Mucosa of rectum (tissue), 2 donors: ENCODE results near the gene NDUFB11.

ENCODE experiments used
- H3K27ac ChIP-seq, 2 donors: one replicate each; pipeline ENCODE4 v1.7.0; 2013; ENCODE audit warnings: inconsistent platforms in 2 of 2, low read depth in 2 of 2, low read length in 2 of 2
- H3K27me3 ChIP-seq, 2 donors: one replicate each; pipeline ENCODE4 v1.7.0; 2013; ENCODE audit warnings: low read length in 2 of 2; ENCODE audit not compliant: control insufficient read depth in 2 of 2, insufficient read depth in 2 of 2
- H3K36me3 ChIP-seq, 2 donors: one replicate each; pipeline ENCODE4 v1.7.0; 2013; ENCODE audit warnings: low read length in 2 of 2; ENCODE audit not compliant: control insufficient read depth in 2 of 2, insufficient read depth in 2 of 2
- H3K4me1 ChIP-seq, 2 donors: one replicate each; pipeline ENCODE4 v1.7.0; 2013; ENCODE audit warnings: low read length in 2 of 2, mild to moderate bottlenecking in 1 of 2; ENCODE audit not compliant: control insufficient read depth in 2 of 2, insufficient read depth in 2 of 2
- H3K4me3 ChIP-seq, 2 donors: one replicate each; pipeline ENCODE4 v1.7.0; 2013; ENCODE audit warnings: low read length in 2 of 2
- H3K9ac ChIP-seq, 2 donors: one replicate each; pipeline ENCODE4 v1.7.0; 2013; ENCODE audit warnings: low read length in 2 of 2, low read depth in 1 of 2, mild to moderate bottlenecking in 1 of 2
- H3K9me3 ChIP-seq, 2 donors: one replicate each; pipeline ENCODE4 v1.7.0; 2013; ENCODE audit warnings: low read length in 2 of 2; ENCODE audit not compliant: control insufficient read depth in 2 of 2
- donor health status: healthy.
- donor health status: Normal muscosa, but diverticular disease.

The NDUFB11 gene

GRCh38 chrX:47168495-47169073 is 24.1 kb upstream of the NDUFB11 start:
- no peak overlapping the region for H3K27ac ChIP-seq
- no peaks in the 10 kb centered on the region for H3K27me3 ChIP-seq
- no peak overlapping the region for H3K9ac ChIP-seq
- no peaks in the 10 kb centered on the region for H3K9me3 ChIP-seq
- H3K36me3 ChIP-seq = peaks cover 18 to 28% of the 10 kb centered on the region in 2 donors
- H3K4me1 ChIP-seq = no peaks in the 10 kb centered on the region
- no peak overlapping the region for H3K4me3 ChIP-seq

GRCh38 chrX:47166126-47166525 is 21.6 kb upstream of the NDUFB11 start:
- Histone ChIP-seq H3K9ac (no peak overlapping the region), H3K27me3 (no peaks in the 10 kb centered on the region), H3K4me1 (no peaks in the 10 kb centered on the region), H3K4me3 (no peak overlapping the region), H3K27ac (no peak overlapping the region), H3K36me3 (peaks cover 9 to 13% of the 10 kb centered on the region in 2 donors), H3K9me3 (no peaks in the 10 kb centered on the region)

- no peaks in the 10 kb centered on the region for H3K4me1 ChIP-seq
- H3K9me3 ChIP-seq = no peaks in the 10 kb centered on the region
- no peaks in the 10 kb centered on the region for H3K27me3 ChIP-seq
- H3K27ac ChIP-seq = no peak overlapping the region
- no peak overlapping the region for H3K9ac ChIP-seq
- peaks cover 1 to 2% of the 10 kb centered on the region in 2 donors for H3K36me3 ChIP-seq
- H3K4me3 ChIP-seq = no peak overlapping the region
These were observed 19.9 kb upstream of the NDUFB11 start for GRCh38 chrX:47164420-47164819.

GRCh38 chrX:47162927-47163583 is 18.6 kb upstream of the NDUFB11 start:
- Histone ChIP-seq H3K9me3 (no peaks in the 10 kb centered on the region), H3K4me3 (no peak overlapping the region), H3K36me3 (peaks cover 0 to 2% of the 10 kb centered on the region in 2 donors), H3K9ac (no peak overlapping the region), H3K4me1 (no peaks in the 10 kb centered on the region), H3K27me3 (no peaks in the 10 kb centered on the region), H3K27ac (no peak overlapping the region)

- Histone ChIP-seq H3K27ac (no peak overlapping the region), H3K27me3 (no peaks in the 10 kb centered on the region), H3K36me3 (peaks cover 11 to 16% of the 10 kb centered on the region in 2 donors), H3K4me3 (no peak overlapping the region), H3K4me1 (no peaks in the 10 kb centered on the region), H3K9ac (no peak overlapping the region), H3K9me3 (no peaks in the 10 kb centered on the region)
These were observed 16.3 kb upstream of the NDUFB11 start for GRCh38 chrX:47160781-47161180.

- no peaks in the 10 kb centered on the region for H3K9me3 ChIP-seq
- H3K4me3 ChIP-seq = no peak overlapping the region
- H3K36me3 ChIP-seq = peaks cover 13 to 16% of the 10 kb centered on the region in 2 donors
- no peaks in the 10 kb centered on the region for H3K27me3 ChIP-seq
- no peaks in the 10 kb centered on the region for H3K4me1 ChIP-seq
- no peak overlapping the region for H3K9ac ChIP-seq
- H3K27ac ChIP-seq = no peak overlapping the region
These were observed 14.3 kb upstream of the NDUFB11 start for GRCh38 chrX:47158781-47159180.

GRCh38 chrX:47158131-47158530 is 13.6 kb upstream of the NDUFB11 start:
- Histone ChIP-seq H3K9ac (no peak overlapping the region), H3K27me3 (no peaks in the 10 kb centered on the region), H3K9me3 (no peaks in the 10 kb centered on the region), H3K4me3 (no peak overlapping the region), H3K27ac (no peak overlapping the region), H3K4me1 (no peaks in the 10 kb centered on the region), H3K36me3 (peaks cover 15 to 16% of the 10 kb centered on the region in 2 donors)

- no peaks in the 10 kb centered on the region for H3K9me3 ChIP-seq
- H3K36me3 ChIP-seq = peaks cover 15 to 16% of the 10 kb centered on the region in 2 donors
- H3K27me3 ChIP-seq = no peaks in the 10 kb centered on the region
- no peak overlapping the region for H3K9ac ChIP-seq
- no peak overlapping the region for H3K27ac ChIP-seq
- no peak overlapping the region for H3K4me3 ChIP-seq
- H3K4me1 ChIP-seq = no peaks in the 10 kb centered on the region
These were observed 12.4 kb upstream of the NDUFB11 start for GRCh38 chrX:47156611-47157520.

GRCh38 chrX:47151435-47151834 is 6.9 kb upstream of the NDUFB11 start:
- Histone ChIP-seq H3K9ac (no peak overlapping the region), H3K36me3 (peaks cover 2 to 7% of the 10 kb centered on the region in 2 donors), H3K27ac (no peak overlapping the region), H3K4me3 (no peak overlapping the region), H3K27me3 (peaks cover 0 to 3% of the 10 kb centered on the region in 2 donors), H3K9me3 (no peaks in the 10 kb centered on the region), H3K4me1 (peaks cover 5 to 7% of the 10 kb centered on the region in 2 donors)

GRCh38 chrX:47148946-47149345 is 4.4 kb upstream of the NDUFB11 start:
- Histone ChIP-seq H3K9ac (no peak overlapping the region), H3K4me1 (peaks cover 7 to 8% of the 10 kb centered on the region in 2 donors), H3K9me3 (no peaks in the 10 kb centered on the region), H3K27me3 (peaks cover 0 to 3% of the 10 kb centered on the region in 2 donors), H3K27ac (no peak overlapping the region), H3K36me3 (peaks cover 0 to 4% of the 10 kb centered on the region in 2 donors), H3K4me3 (no peak overlapping the region)
